ENCODE data around the gene ADAM19.
"Not testable (repeated sequence)": the region's sequence is repeated elsewhere in the genome, so short reads cannot be mapped to it uniquely, and the experiment has no call there.

Gene ADAM19

GRCh38 chr5:157459715-157460599 is 115.6 kb downstream of the ADAM19 start, which contains the start of gene NIPAL4:
Gene NIPAL4, plus strand, starts transcription at chr5:157460213. Its CDS starts 108 bp downstream, at chr5:157460321.
- peak; percentile 61 for DNase-seq

GRCh38 chr5:157458835-157459234 is 116.7 kb downstream of the ADAM19 start:
- DNase-seq: no peak

GRCh38 chr5:157457391-157457790 is 118.2 kb downstream of the ADAM19 start:
- no peak for DNase-seq

- no peak for DNase-seq
These were observed 119.3 kb downstream of the ADAM19 start for GRCh38 chr5:157456301-157456700.

- no peak for DNase-seq
These were observed 120.5 kb downstream of the ADAM19 start for GRCh38 chr5:157455057-157455456.

GRCh38 chr5:157454273-157454672 is 121.3 kb downstream of the ADAM19 start:
- DNase-seq: no peak

GRCh38 chr5:157451806-157452205 is 123.8 kb downstream of the ADAM19 start:
- DNase-seq: no peak

GRCh38 chr5:157450024-157450423 is 125.6 kb downstream of the ADAM19 start:
- DNase-seq: no peak

- DNase-seq: no peak
These were observed 126.4 kb downstream of the ADAM19 start for GRCh38 chr5:157449011-157449723.

- DNase-seq: peak; percentile 44
These were observed 128.4 kb downstream of the ADAM19 start for GRCh38 chr5:157447201-157447637.

- DNase-seq: no peak
These were observed 129.1 kb downstream of the ADAM19 start for GRCh38 chr5:157446412-157446935.

- DNase-seq: no peak
These were observed 129.7 kb downstream of the ADAM19 start for GRCh38 chr5:157445745-157446411.

GRCh38 chr5:157444224-157444623 is 131.4 kb downstream of the ADAM19 start:
- DNase-seq: no peak

GRCh38 chr5:157443041-157443549 is 132.5 kb downstream of the ADAM19 start:
- peak; percentile 28 for DNase-seq

- no peak for DNase-seq
These were observed 141.5 kb downstream of the ADAM19 start for GRCh38 chr5:157434096-157434495.

GRCh38 chr5:157431544-157432200 is 143.9 kb downstream of the ADAM19 start:
- DNase-seq: no peak

- DNase-seq: not testable (repeated sequence)
These were observed 145.7 kb downstream of the ADAM19 start for GRCh38 chr5:157429920-157430319.

Data from right kidney (tissue), 1 donor.